Measurements from ENCODE around the gene MEX3A.

GRCh38 chr1:156102633-156103511 is 20.6 kb upstream of the MEX3A start:
- TF ChIP-seq POLR2AphosphoS5 (IDR thresholded peaks at IDR 0.05) (no peak), CTCF (IDR thresholded peaks at IDR 0.05 in 8 of 11, conservative IDR thresholded peaks at IDR 0.05 in 3 of 11) (no peak)
